ENCODE data around the gene PXT1.

Gene PXT1

DNA sequence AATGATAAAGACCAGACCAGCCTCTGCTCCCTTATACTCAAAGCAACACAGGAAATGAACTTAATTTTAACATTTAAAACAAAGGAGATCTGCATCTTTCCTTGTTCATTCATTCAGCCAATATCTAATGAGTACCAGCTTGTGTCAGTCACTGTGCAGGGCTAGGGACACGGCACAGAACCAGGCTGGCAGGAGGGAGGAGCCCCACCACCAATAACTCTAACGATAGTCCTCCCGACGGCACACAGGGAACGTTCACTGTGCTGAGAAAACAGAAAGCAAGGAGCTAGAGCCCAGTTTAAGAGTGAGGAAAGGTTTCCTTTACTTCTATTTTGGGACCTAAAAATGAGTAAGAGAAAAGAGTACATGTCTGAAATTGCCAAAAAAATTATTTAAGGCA lies 65.1 kb downstream of the PXT1 start:
- Histone ChIP-seq H3K27me3 (ENCODE audit: low read depth, low read length) (peaks cover 14% of the 10 kb centered on the region), H3K36me3 (replicated peaks; ENCODE audit: low read depth, low read length) (no peaks in the 10 kb centered on the region), H3K4me2 (ENCODE audit: low read length) (peak overlapping the region; percentile 41), H3K79me2 (ENCODE audit: low read length) (no peaks in the 10 kb centered on the region), H3K4me1 (ENCODE audit: low read length) (peaks cover 15% of the 10 kb centered on the region), H4K20me1 (ENCODE audit: insufficient read depth, low read length) (no peaks in the 10 kb centered on the region), H3K9ac (ENCODE audit: low read length) (no peak overlapping the region), H2AFZ (ENCODE audit: low read depth, low read length) (peak overlapping the region; percentile 43; the same call in 1 of the 2 replicates), H3K4me3 (ENCODE audit: low read length) (peak overlapping the region; percentile 25; the same call in 1 of the 2 replicates), H3K9me3 (ENCODE audit: insufficient read depth, low read length) (no peaks in the 10 kb centered on the region), H3K27ac (ENCODE audit: low read length) (no peak overlapping the region)
- no peak for TF ChIP-seq EZH2phosphoT487 (IDR thresholded peaks at IDR 0.05; ENCODE audit: low read depth)
- TF ChIP-seq, protein P1, sequence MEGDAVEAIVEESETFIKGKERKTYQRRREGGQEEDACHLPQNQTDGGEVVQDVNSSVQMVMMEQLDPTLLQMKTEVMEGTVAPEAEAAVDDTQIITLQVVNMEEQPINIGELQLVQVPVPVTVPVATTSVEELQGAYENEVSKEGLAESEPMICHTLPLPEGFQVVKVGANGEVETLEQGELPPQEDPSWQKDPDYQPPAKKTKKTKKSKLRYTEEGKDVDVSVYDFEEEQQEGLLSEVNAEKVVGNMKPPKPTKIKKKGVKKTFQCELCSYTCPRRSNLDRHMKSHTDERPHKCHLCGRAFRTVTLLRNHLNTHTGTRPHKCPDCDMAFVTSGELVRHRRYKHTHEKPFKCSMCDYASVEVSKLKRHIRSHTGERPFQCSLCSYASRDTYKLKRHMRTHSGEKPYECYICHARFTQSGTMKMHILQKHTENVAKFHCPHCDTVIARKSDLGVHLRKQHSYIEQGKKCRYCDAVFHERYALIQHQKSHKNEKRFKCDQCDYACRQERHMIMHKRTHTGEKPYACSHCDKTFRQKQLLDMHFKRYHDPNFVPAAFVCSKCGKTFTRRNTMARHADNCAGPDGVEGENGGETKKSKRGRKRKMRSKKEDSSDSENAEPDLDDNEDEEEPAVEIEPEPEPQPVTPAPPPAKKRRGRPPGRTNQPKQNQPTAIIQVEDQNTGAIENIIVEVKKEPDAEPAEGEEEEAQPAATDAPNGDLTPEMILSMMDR (IDR thresholded peaks at IDR 0.05; ENCODE audit: low read depth, low read length) = no peak

DNA sequence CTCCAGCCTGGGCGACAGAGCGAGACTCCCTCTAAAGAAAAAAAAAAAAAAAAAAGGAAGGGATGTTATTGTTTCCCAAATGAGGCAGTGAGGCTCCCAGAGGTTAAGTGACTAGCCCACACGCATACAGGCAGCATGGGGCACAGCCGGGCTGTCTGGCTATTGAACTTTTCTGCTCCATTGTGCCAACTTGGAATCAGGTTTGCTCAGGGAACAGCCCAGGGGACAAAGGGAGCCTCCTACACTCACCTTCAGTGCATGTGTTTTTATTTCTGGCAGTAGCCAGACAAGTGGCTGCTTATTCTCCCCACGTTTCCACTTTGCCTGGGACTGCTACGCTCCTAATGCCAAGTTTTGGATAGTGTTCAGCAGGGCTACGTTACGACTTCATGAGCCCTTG lies 65.9 kb downstream of the PXT1 start:
- H3K4me3 ChIP-seq (ENCODE audit: low read length) = no peak overlapping the region
- H3K36me3 ChIP-seq (replicated peaks; ENCODE audit: low read depth, low read length) = no peaks in the 10 kb centered on the region
- no peak overlapping the region for H2AFZ ChIP-seq (ENCODE audit: low read depth, low read length)
- no peaks in the 10 kb centered on the region for H3K9me3 ChIP-seq (ENCODE audit: insufficient read depth, low read length)
- peaks cover 15% of the 10 kb centered on the region for H3K4me1 ChIP-seq (ENCODE audit: low read length)
- no peak overlapping the region for H3K9ac ChIP-seq (ENCODE audit: low read length)
- no peaks in the 10 kb centered on the region for H4K20me1 ChIP-seq (ENCODE audit: insufficient read depth, low read length)
- H3K27me3 ChIP-seq (ENCODE audit: low read depth, low read length) = peaks cover 14% of the 10 kb centered on the region
- TF ChIP-seq, protein P1 (IDR thresholded peaks at IDR 0.05; ENCODE audit: low read depth, low read length) = no peak
- TF ChIP-seq EZH2phosphoT487 (IDR thresholded peaks at IDR 0.05; ENCODE audit: low read depth) = no peak
- H3K79me2 ChIP-seq (ENCODE audit: low read length) = no peaks in the 10 kb centered on the region
- no peak overlapping the region for H3K4me2 ChIP-seq (ENCODE audit: low read length)
- H3K27ac ChIP-seq (ENCODE audit: low read length) = no peak overlapping the region

GRCh38 chr6:36376183-36376582 lies 66.5 kb downstream of the PXT1 start:
- Histone ChIP-seq H2AFZ (ENCODE audit: low read depth, low read length) (no peak overlapping the region), H3K79me2 (ENCODE audit: low read length) (no peaks in the 10 kb centered on the region), H3K9ac (ENCODE audit: low read length) (no peak overlapping the region), H4K20me1 (ENCODE audit: insufficient read depth, low read length) (no peaks in the 10 kb centered on the region), H3K27ac (ENCODE audit: low read length) (no peak overlapping the region), H3K9me3 (ENCODE audit: insufficient read depth, low read length) (no peaks in the 10 kb centered on the region), H3K4me2 (ENCODE audit: low read length) (no peak overlapping the region), H3K27me3 (ENCODE audit: low read depth, low read length) (peaks cover 14% of the 10 kb centered on the region), H3K4me3 (ENCODE audit: low read length) (no peak overlapping the region), H3K4me1 (ENCODE audit: low read length) (peaks cover 15% of the 10 kb centered on the region), H3K36me3 (replicated peaks; ENCODE audit: low read depth, low read length) (no peaks in the 10 kb centered on the region)
- TF ChIP-seq, protein P1 (IDR thresholded peaks at IDR 0.05; ENCODE audit: low read depth, low read length) = no peak
- TF ChIP-seq EZH2phosphoT487 (IDR thresholded peaks at IDR 0.05; ENCODE audit: low read depth) = no peak

- no peak overlapping the region for H3K9ac ChIP-seq (ENCODE audit: low read length)
- H3K4me2 ChIP-seq (ENCODE audit: low read length) = no peak overlapping the region
- TF ChIP-seq, protein P1 (IDR thresholded peaks at IDR 0.05; ENCODE audit: low read depth, low read length) = no peak
- TF ChIP-seq EZH2phosphoT487 (IDR thresholded peaks at IDR 0.05; ENCODE audit: low read depth) = no peak
These were observed 67.0 kb downstream of the PXT1 start for GRCh38 chr6:36375644-36376155.

More at GRCh38 chr6:36375644-36376155, 67.0 kb downstream of the PXT1 start:
- Histone ChIP-seq H3K27ac (ENCODE audit: low read length) (no peak overlapping the region), H3K36me3 (replicated peaks; ENCODE audit: low read depth, low read length) (no peaks in the 10 kb centered on the region), H4K20me1 (ENCODE audit: insufficient read depth, low read length) (no peaks in the 10 kb centered on the region), H3K79me2 (ENCODE audit: low read length) (no peaks in the 10 kb centered on the region), H3K4me1 (ENCODE audit: low read length) (peaks cover 15% of the 10 kb centered on the region), H3K27me3 (ENCODE audit: low read depth, low read length) (peaks cover 14% of the 10 kb centered on the region), H3K9me3 (ENCODE audit: insufficient read depth, low read length) (no peaks in the 10 kb centered on the region), H3K4me3 (ENCODE audit: low read length) (no peak overlapping the region), H2AFZ (ENCODE audit: low read depth, low read length) (no peak overlapping the region)
